Upper lobe of left lung (tissue), 6 donors: ENCODE measurements around the gene DACH1. TPM values are rescaled to one million over a fixed set of nuclear protein-coding genes. Genes with fewer than 3 reads are reported as not detected.

ENCODE experiments used
- ATAC-seq, 2 donors: fragments of 200-7000 bp; cut with Tn5 transposase; one replicate each; pipeline ENCODE4 v1.9.1; 2022; ENCODE audit warnings: mild to moderate bottlenecking in 2 of 2, moderate library complexity in 2 of 2; ENCODE audit not compliant: low FRiP score in 2 of 2
- DNase-seq, 2 donors: peaks; one replicate each; pipeline ENCODE4 v3.0.0-alpha.2; 2019 to 2020
- H3K27ac ChIP-seq, 4 donors: fragments of 200-600 bp; sonication (generic); one replicate each; pipeline ENCODE4 v1.5.1; 2016 to 2019
- H3K27me3 ChIP-seq, 4 donors: fragments of 200-600 bp; sonication (generic); one replicate each; pipeline ENCODE4 v1.5.1; 2017 to 2019
- H3K36me3 ChIP-seq, 4 donors: fragments of 200-600 bp; sonication (generic); one replicate each; pipeline ENCODE4 v1.5.1; 2016 to 2019
- H3K4me1 ChIP-seq, 4 donors: fragments of 200-600 bp; sonication (generic); one replicate each; pipeline ENCODE4 v1.5.1; 2018 to 2019
- H3K4me3 ChIP-seq, 4 donors: fragments of 200-600 bp; sonication (generic); one replicate each; pipeline ENCODE4 v1.5.1; 2017 to 2019; ENCODE audit warnings: mild to moderate bottlenecking in 2 of 4, moderate library complexity in 1 of 4
- H3K9me3 ChIP-seq, 4 donors: fragments of 200-600 bp; sonication (generic); one replicate each; pipeline ENCODE4 v1.5.1; 2018 to 2019
- CTCF ChIP-seq, 6 experiments: fragments of 450-650 bp in 4 of 6; fragments of 200-600 bp in 2 of 6; sonication (generic) in 2 of 6; IDR thresholded peaks; one replicate each; pipeline ENCODE4 v1.5.1; 2016 to 2019; ENCODE audit warnings: antibody characterized with exemption in 6 of 6
- EP300 ChIP-seq, 4 donors: sonication (generic); formaldehyde crosslinking; IDR thresholded peaks; one replicate each; pipeline ENCODE4 v1.5.1; 2017; ENCODE audit warnings: antibody characterized with exemption in 4 of 4, control low read depth in 2 of 4
- POLR2A ChIP-seq, 4 donors: fragments of 450-650 bp; IDR thresholded peaks; one replicate each; pipeline ENCODE4 v1.5.1; 2016 to 2017; ENCODE audit warnings: antibody characterized with exemption in 4 of 4, mild to moderate bottlenecking in 2 of 4
- POLR2AphosphoS5 ChIP-seq, 2 donors: sonication (generic); formaldehyde crosslinking; IDR thresholded peaks; one replicate each; pipeline ENCODE4 v1.5.1; 2017; ENCODE audit warnings: antibody characterized with exemption in 2 of 2
- WGBS, 2 donors: methylation state at CpG; one replicate each; pipeline ENCODE4 v1.1.5; 2017 to 2018; 5-methylcytosine and 5-hydroxymethylcytosine counted together
- total RNA-seq, 6 donors: library from RNA; depleted of rRNA in 4 of 6; stranded (reverse); fragments of >200 nt in 4 of 6; gene quantifications; one replicate each; pipeline versions ENCODE4 v1.1.0 to v1.2.1, GENCODE V29; 2016 to 2021
- donor health status: DM: no; HTN: no; CAD: no; lungs with moderate emphysema.
- donor health status: DM: no; HTN: yes; CAD: no; lungs with severe emphysema.

The DACH1 gene
- total RNA-seq, 6 donors from 2014 or later, result 4.7 to 10.5 (median 6.7) TPM

GRCh38 chr13:71729441-71729840 lies 137.6 kb downstream of the DACH1 start:
- ATAC-seq, result no peak

GRCh38 chr13:71727662-71728061 lies 139.3 kb downstream of the DACH1 start:
- peaks cover 0 to 5% (median 0%) of the 10 kb centered on the region in 4 donors for H3K4me1 ChIP-seq
- no peak for DNase-seq
- no peak overlapping the region for H3K4me3 ChIP-seq
- no peak for ATAC-seq
- no peak for TF ChIP-seq POLR2A (IDR thresholded peaks at IDR 0.05)
- no peak for TF ChIP-seq POLR2AphosphoS5 (IDR thresholded peaks at IDR 0.05)
- TF ChIP-seq CTCF (IDR thresholded peaks at IDR 0.05), result no peak
- no peak for TF ChIP-seq EP300 (IDR thresholded peaks at IDR 0.05)
- 76 to 86% methylated on average over 1 of the region's 1 CpG for WGBS, 2 donors
- H3K36me3 ChIP-seq, result no peaks in the 10 kb centered on the region
- H3K27ac ChIP-seq, result no peak overlapping the region
- H3K9me3 ChIP-seq, result no peaks in the 10 kb centered on the region
- H3K27me3 ChIP-seq, result no peaks in the 10 kb centered on the region

More at GRCh38 chr13:71729441-71729840, 137.6 kb downstream of the DACH1 start:
- TF ChIP-seq CTCF (IDR thresholded peaks at IDR 0.05), result no peak
- TF ChIP-seq EP300 (IDR thresholded peaks at IDR 0.05), result no peak
- no peak for TF ChIP-seq POLR2A (IDR thresholded peaks at IDR 0.05)
- no peak for TF ChIP-seq POLR2AphosphoS5 (IDR thresholded peaks at IDR 0.05)
- H3K36me3 ChIP-seq, result no peaks in the 10 kb centered on the region
- H3K9me3 ChIP-seq, result no peaks in the 10 kb centered on the region
- peaks cover 0 to 5% (median 0%) of the 10 kb centered on the region in 4 donors for H3K4me1 ChIP-seq
- no peak overlapping the region for H3K27ac ChIP-seq
- 51 to 75% methylated on average over 2 of the region's 2 CpGs for WGBS, 2 donors
- DNase-seq, result no peak
- no peak overlapping the region for H3K4me3 ChIP-seq
- no peaks in the 10 kb centered on the region for H3K27me3 ChIP-seq

GRCh38 chr13:71727042-71727441 lies 140.0 kb downstream of the DACH1 start:
- Histone ChIP-seq H3K9me3 (no peaks in the 10 kb centered on the region), H3K36me3 (no peaks in the 10 kb centered on the region), H3K27ac (no peak overlapping the region), H3K4me1 (peaks cover 0 to 5% (median 0%) of the 10 kb centered on the region in 4 donors), H3K4me3 (no peak overlapping the region), H3K27me3 (no peaks in the 10 kb centered on the region)
- DNase-seq, result no peak
- TF ChIP-seq POLR2AphosphoS5 (IDR thresholded peaks at IDR 0.05) (no peak), POLR2A (IDR thresholded peaks at IDR 0.05) (no peak), CTCF (IDR thresholded peaks at IDR 0.05) (no peak)
- WGBS, 2 donors, result 89 to 96% methylated on average over 2 of the region's 2 CpGs
- ATAC-seq, result no peak

GRCh38 chr13:71722206-71722605 lies 144.8 kb downstream of the DACH1 start:
- Histone ChIP-seq H3K27me3 (no peaks in the 10 kb centered on the region), H3K27ac (no peak overlapping the region), H3K4me3 (no peak overlapping the region), H3K9me3 (no peaks in the 10 kb centered on the region), H3K36me3 (no peaks in the 10 kb centered on the region), H3K4me1 (peaks cover 0 to 1% (median 0%) of the 10 kb centered on the region in 4 donors)
- TF ChIP-seq EP300 (IDR thresholded peaks at IDR 0.05) (no peak), POLR2AphosphoS5 (IDR thresholded peaks at IDR 0.05) (no peak), POLR2A (IDR thresholded peaks at IDR 0.05) (no peak), CTCF (IDR thresholded peaks at IDR 0.05) (no peak)
- WGBS, 2 donors, result 81 to 84% methylated on average over 3 of the region's 3 CpGs
- ATAC-seq (no peak), DNase-seq (no peak)

- TF ChIP-seq EP300 (IDR thresholded peaks at IDR 0.05), result no peak
- TF ChIP-seq POLR2A (IDR thresholded peaks at IDR 0.05), result no peak
- TF ChIP-seq POLR2AphosphoS5 (IDR thresholded peaks at IDR 0.05), result no peak
- no peak for TF ChIP-seq CTCF (IDR thresholded peaks at IDR 0.05)
- Histone ChIP-seq H3K27me3 (no peaks in the 10 kb centered on the region), H3K4me3 (no peak overlapping the region), H3K27ac (no peak overlapping the region), H3K9me3 (no peaks in the 10 kb centered on the region), H3K4me1 (no peaks in the 10 kb centered on the region), H3K36me3 (no peaks in the 10 kb centered on the region)
- DNase-seq, result no peak
- WGBS, 2 donors, result 93 to 98% methylated on average over 1 of the region's 1 CpG
- ATAC-seq, result no peak
Measured at GRCh38 chr13:71721104-71721503, 145.9 kb downstream of the DACH1 start.
